Thoracic aorta (tissue), 2 donors: ENCODE results near the gene PDGFD. TPM values are rescaled to one million over a fixed set of nuclear protein-coding genes. Genes with fewer than 3 reads are reported as not detected.

ENCODE experiments used
- ATAC-seq: fragments of 150-250 bp; one replicate; pipeline ENCODE4 v1.8.0; 2017; ENCODE audit warnings: low read depth; ENCODE audit not compliant: insufficient number of reproducible peaks, low FRiP score
- DNase-seq: peaks from one replicate; pipeline ENCODE4 v3.0.0-alpha.2; 2020; ENCODE audit warnings: low spot score
- H3K27ac ChIP-seq, 2 donors: fragments of 200-600 bp; sonication (generic); 1 replicate in 1 of 2; 2 replicates in 1 of 2; pipeline ENCODE4 v1.5.1; 2016; ENCODE audit warnings: mild to moderate bottlenecking in 2 of 2, moderate library complexity in 2 of 2
- H3K27me3 ChIP-seq: fragments of 200-600 bp; sonication (generic); replicated peaks from 2 replicates; pipeline ENCODE4 v1.6.0; 2016; ENCODE audit warnings: mild to moderate bottlenecking; ENCODE audit not compliant: insufficient read depth
- H3K36me3 ChIP-seq: fragments of 200-600 bp; sonication (generic); one replicate; pipeline ENCODE4 v1.5.1; 2016
- H3K4me1 ChIP-seq, 2 donors: fragments of 200-600 bp; sonication (generic); 1 replicate in 1 of 2; 2 replicates in 1 of 2; pipeline versions ENCODE4 v1.5.1 to v1.6.0; 2016; ENCODE audit warnings: low read depth in 2 of 2, mild to moderate bottlenecking in 1 of 2; ENCODE audit not compliant: control insufficient read depth in 1 of 2
- H3K4me3 ChIP-seq: fragments of 200-600 bp; sonication (generic); 2 replicates; pipeline ENCODE4 v1.5.1; 2016; ENCODE audit warnings: mild to moderate bottlenecking
- H3K9me3 ChIP-seq: fragments of 200-600 bp; sonication (generic); 2 replicates; pipeline ENCODE4 v1.5.1; 2016
- total RNA-seq, 2 donors: library from RNA; depleted of rRNA; stranded (reverse); fragments of >200 nt; gene quantifications; one replicate each; pipeline versions ENCODE4 v1.1.0 to v1.2.3, GENCODE V29; 2016
- TF ChIP-seq, protein P1 (sequence below): fragments of 200-600 bp; sonication (generic); IDR thresholded peaks from one replicate; pipeline ENCODE4 v1.5.1; 2019; ENCODE audit warnings: antibody characterized with exemption

The PDGFD gene
- total RNA-seq, 2 donors from 2014 or later: 135 to 152 TPM

GRCh38 chr11:104075091-104075490 lies 88.9 kb downstream of the PDGFD start:
- Histone ChIP-seq H3K9me3 (no peaks in the 10 kb centered on the region), H3K4me3 (no peak overlapping the region), H3K4me1 (peaks cover 0 to 10% of the 10 kb centered on the region in 2 donors), H3K27ac (no peak overlapping the region), H3K27me3 (no peaks in the 10 kb centered on the region), H3K36me3 (no peaks in the 10 kb centered on the region)
- TF ChIP-seq, protein P1, sequence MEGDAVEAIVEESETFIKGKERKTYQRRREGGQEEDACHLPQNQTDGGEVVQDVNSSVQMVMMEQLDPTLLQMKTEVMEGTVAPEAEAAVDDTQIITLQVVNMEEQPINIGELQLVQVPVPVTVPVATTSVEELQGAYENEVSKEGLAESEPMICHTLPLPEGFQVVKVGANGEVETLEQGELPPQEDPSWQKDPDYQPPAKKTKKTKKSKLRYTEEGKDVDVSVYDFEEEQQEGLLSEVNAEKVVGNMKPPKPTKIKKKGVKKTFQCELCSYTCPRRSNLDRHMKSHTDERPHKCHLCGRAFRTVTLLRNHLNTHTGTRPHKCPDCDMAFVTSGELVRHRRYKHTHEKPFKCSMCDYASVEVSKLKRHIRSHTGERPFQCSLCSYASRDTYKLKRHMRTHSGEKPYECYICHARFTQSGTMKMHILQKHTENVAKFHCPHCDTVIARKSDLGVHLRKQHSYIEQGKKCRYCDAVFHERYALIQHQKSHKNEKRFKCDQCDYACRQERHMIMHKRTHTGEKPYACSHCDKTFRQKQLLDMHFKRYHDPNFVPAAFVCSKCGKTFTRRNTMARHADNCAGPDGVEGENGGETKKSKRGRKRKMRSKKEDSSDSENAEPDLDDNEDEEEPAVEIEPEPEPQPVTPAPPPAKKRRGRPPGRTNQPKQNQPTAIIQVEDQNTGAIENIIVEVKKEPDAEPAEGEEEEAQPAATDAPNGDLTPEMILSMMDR: no peak
- no peak for DNase-seq
- no peak for ATAC-seq

- no peak overlapping the region for H3K27ac ChIP-seq
- no peaks in the 10 kb centered on the region for H3K27me3 ChIP-seq
- no peak overlapping the region for H3K4me3 ChIP-seq
- H3K9me3 ChIP-seq: no peaks in the 10 kb centered on the region
- ATAC-seq (no peak), DNase-seq (no peak)
- H3K36me3 ChIP-seq: no peaks in the 10 kb centered on the region
- H3K4me1 ChIP-seq: peaks cover 0 to 10% of the 10 kb centered on the region in 2 donors
- TF ChIP-seq, protein P1: no peak
These were observed 89.8 kb downstream of the PDGFD start for GRCh38 chr11:104073950-104074705.

GRCh38 chr11:104067534-104067933 lies 96.4 kb downstream of the PDGFD start:
- TF ChIP-seq, protein P1: no peak
- H3K9me3 ChIP-seq: no peaks in the 10 kb centered on the region
- no peak overlapping the region for H3K4me3 ChIP-seq
- ATAC-seq (no peak), DNase-seq (no peak)
- no peaks in the 10 kb centered on the region for H3K27me3 ChIP-seq
- no peak overlapping the region for H3K27ac ChIP-seq
- H3K36me3 ChIP-seq: no peaks in the 10 kb centered on the region
- H3K4me1 ChIP-seq: no peaks in the 10 kb centered on the region

- ATAC-seq: no peak
- Histone ChIP-seq H3K4me1 (no peaks in the 10 kb centered on the region), H3K27me3 (no peaks in the 10 kb centered on the region), H3K27ac (no peak overlapping the region), H3K9me3 (no peaks in the 10 kb centered on the region), H3K36me3 (no peaks in the 10 kb centered on the region), H3K4me3 (no peak overlapping the region)
- TF ChIP-seq, protein P1: no peak
- DNase-seq: no peak
These were observed 99.8 kb downstream of the PDGFD start for GRCh38 chr11:104064034-104064630.

DNA sequence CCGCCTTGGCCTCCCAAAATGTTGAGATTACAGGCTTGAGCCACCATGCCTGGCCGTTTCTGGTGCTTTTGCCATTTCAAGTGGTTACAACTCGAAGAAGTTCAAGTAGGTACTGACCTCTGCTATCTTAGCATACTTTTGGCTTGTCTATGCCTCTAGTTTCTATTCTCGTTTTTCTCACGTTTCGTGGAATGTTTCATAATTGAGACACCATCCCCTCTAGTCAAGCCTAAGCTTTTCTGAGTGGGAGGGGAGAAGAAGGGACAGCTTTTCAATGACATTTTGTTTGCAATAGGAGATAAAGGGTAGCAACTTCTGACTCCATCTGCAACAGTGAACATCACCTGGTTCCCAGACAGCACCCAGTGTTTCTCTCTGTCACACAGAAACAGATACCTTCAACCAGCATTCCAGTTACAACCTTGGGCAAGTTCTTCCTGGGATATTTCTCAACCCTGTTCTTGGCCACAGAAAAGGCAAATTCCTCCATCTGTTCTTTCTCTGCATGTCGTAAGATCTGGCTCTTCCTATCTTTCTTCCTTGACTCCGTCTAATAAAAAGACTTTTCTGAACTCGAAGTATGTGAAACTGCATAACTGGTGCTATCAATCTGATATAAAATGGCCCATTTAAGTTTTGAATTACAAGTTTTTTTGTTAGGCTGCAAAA lies 102.0 kb downstream of the PDGFD start:
- ATAC-seq: no peak

More for the DNA sequence above, 102.0 kb downstream of the PDGFD start:
- Histone ChIP-seq H3K27me3 (no peaks in the 10 kb centered on the region), H3K4me1 (no peaks in the 10 kb centered on the region), H3K36me3 (no peaks in the 10 kb centered on the region), H3K27ac (no peak overlapping the region), H3K4me3 (no peak overlapping the region), H3K9me3 (no peaks in the 10 kb centered on the region)
- TF ChIP-seq, protein P1: no peak
- DNase-seq: no peak
